ENCODE measurements around the gene TULP4. TPM values are rescaled to one million over a fixed set of nuclear protein-coding genes. Genes with fewer than 3 reads are reported as not detected.

TULP4 gene
- total RNA-seq, 1 experiment from 2014 or later = 82.0 TPM

DNA sequence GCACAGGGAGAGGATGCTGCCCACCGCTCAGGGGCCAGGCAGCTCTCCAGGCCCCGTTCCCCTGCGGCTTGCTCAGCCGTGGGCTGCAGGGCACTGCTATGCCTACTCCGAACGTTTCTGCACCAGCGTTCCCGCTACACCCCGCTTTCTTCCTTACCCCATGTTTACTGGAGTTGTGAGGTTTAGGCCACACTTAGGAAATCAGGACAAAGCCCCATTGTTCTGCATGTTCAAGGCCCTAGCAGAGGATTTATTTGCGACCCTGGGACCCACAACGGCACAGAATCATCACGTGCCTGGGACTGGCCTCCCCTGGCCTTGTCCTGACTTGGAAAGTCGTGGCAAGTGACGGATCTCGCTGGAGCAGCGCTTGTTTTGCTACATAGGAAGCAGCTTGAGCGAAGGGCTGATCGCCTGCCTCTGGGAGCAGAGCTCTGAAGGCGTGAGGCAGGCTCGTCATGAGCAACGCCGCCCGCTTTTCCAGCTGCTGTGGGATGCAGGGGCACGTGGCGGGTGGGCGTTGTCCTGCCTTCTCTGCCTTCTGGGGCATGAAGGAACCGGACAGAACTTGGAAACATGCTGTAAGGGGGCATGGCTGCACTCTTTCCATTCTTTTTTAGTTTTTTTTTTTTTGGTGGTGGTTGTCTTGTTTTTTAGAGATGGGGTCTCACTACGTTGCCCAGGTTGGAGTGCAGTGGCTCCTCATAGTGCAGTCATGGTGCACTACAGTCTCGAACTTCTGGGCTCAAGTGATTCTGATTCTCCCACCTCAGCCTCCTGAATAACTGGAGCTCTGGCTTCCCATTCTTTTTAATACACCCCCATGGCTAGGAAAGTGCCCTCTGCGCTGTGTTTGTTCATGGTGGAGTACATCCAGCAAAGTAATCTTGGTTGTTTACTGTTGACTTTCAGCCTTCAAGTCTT is 233.0 kb downstream of the TULP4 start:
- ChIA-PET POLR2A (ENCODE audit: low non-redundant PET) (no interaction called here), CTCF (no interaction called here)
- intact Hi-C loops (cut with micrococcal nuclease; ENCODE audit: unreplicated experiment) = no loop called here
- Histone ChIP-seq H3K4me1 (ENCODE audit: insufficient read depth, low read length, poor library complexity, severe bottlenecking) (no peaks in the 10 kb centered on the region), H3K36me3 (ENCODE audit: insufficient read depth, low read length, poor library complexity, severe bottlenecking) (no peaks in the 10 kb centered on the region), H3K4me3 (ENCODE audit: low read depth, low read length, poor library complexity, severe bottlenecking) (no peak overlapping the region), H3K27ac (ENCODE audit: low read depth, low read length, poor library complexity, severe bottlenecking) (no peak overlapping the region), H3K9me3 (ENCODE audit: low read depth, low read length, poor library complexity, severe bottlenecking) (no peaks in the 10 kb centered on the region), H3K27me3 (replicated peaks; ENCODE audit: insufficient read depth, low read depth, low read length, poor library complexity) (no peaks in the 10 kb centered on the region)
- BruUV-seq (replicated peaks) = no TSS peak
- TF ChIP-seq, protein P1, sequence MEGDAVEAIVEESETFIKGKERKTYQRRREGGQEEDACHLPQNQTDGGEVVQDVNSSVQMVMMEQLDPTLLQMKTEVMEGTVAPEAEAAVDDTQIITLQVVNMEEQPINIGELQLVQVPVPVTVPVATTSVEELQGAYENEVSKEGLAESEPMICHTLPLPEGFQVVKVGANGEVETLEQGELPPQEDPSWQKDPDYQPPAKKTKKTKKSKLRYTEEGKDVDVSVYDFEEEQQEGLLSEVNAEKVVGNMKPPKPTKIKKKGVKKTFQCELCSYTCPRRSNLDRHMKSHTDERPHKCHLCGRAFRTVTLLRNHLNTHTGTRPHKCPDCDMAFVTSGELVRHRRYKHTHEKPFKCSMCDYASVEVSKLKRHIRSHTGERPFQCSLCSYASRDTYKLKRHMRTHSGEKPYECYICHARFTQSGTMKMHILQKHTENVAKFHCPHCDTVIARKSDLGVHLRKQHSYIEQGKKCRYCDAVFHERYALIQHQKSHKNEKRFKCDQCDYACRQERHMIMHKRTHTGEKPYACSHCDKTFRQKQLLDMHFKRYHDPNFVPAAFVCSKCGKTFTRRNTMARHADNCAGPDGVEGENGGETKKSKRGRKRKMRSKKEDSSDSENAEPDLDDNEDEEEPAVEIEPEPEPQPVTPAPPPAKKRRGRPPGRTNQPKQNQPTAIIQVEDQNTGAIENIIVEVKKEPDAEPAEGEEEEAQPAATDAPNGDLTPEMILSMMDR (conservative IDR thresholded peaks at IDR 0.05; ENCODE audit: low read depth, low read length) = no peak
- no peak for TF ChIP-seq EZH2 (IDR thresholded peaks at IDR 0.05; ENCODE audit: borderline replicate concordance, low read depth, low read length, poor library complexity, severe bottlenecking)
- no peak for DNase-seq (ENCODE audit: low spot score)

DNA sequence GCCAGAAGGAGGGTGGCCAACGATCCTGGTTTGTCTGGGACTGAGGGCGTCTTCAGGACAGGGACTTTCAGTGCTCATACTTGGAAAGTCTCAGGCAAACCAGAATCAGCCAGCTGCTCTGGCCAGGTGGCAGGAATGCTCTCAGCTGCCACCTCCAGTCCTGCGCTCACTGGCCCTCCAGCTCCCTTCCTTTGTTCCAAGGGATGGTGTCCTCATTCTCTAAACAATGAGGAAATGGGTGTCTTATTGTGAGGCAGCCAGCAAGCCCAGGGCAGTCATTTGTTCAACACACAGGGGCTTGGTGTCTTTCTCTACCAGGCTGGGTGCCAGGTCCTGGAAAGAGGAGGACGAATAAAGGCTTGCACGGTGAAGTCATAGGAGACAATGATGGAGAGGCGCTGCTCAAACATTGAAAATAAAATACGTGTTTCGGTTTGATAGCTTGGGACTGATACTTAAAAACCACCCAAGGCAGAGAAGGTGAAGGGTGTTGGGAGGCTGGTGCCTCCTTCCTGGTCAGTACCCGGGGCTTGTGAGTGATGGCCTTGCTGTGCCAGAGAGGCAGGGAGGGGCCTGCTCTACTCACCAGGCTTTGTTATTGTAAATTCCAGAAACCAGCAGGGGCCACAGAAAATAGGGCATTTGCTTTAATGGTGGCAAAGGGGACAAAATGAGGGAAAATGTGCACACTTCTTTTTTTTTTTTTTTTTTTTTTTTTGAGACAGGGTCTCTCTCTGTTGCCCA is 236.3 kb downstream of the TULP4 start:
- Histone ChIP-seq H3K9me3 (ENCODE audit: low read depth, low read length, poor library complexity, severe bottlenecking) (no peaks in the 10 kb centered on the region), H3K27me3 (replicated peaks; ENCODE audit: insufficient read depth, low read depth, low read length, poor library complexity) (no peaks in the 10 kb centered on the region), H3K4me3 (ENCODE audit: low read depth, low read length, poor library complexity, severe bottlenecking) (no peak overlapping the region), H3K4me1 (ENCODE audit: insufficient read depth, low read length, poor library complexity, severe bottlenecking) (no peaks in the 10 kb centered on the region), H3K36me3 (ENCODE audit: insufficient read depth, low read length, poor library complexity, severe bottlenecking) (no peaks in the 10 kb centered on the region), H3K27ac (ENCODE audit: low read depth, low read length, poor library complexity, severe bottlenecking) (no peak overlapping the region)
- ChIA-PET POLR2A (ENCODE audit: low non-redundant PET) (no interaction called here), CTCF (interaction anchor here (1.0 kb wide), 1 partner anchor 9 kb away, joined by 3 read pairs; no protein-coding TSS in a partner anchor)
- DNase-seq (ENCODE audit: low spot score) = no peak
- no TSS peak for BruUV-seq (replicated peaks)
- intact Hi-C loops (cut with micrococcal nuclease; ENCODE audit: unreplicated experiment) = no loop called here
- no peak for TF ChIP-seq EZH2 (IDR thresholded peaks at IDR 0.05; ENCODE audit: borderline replicate concordance, low read depth, low read length, poor library complexity, severe bottlenecking)
- TF ChIP-seq, protein P1 (conservative IDR thresholded peaks at IDR 0.05; ENCODE audit: low read depth, low read length) = no peak

DNA sequence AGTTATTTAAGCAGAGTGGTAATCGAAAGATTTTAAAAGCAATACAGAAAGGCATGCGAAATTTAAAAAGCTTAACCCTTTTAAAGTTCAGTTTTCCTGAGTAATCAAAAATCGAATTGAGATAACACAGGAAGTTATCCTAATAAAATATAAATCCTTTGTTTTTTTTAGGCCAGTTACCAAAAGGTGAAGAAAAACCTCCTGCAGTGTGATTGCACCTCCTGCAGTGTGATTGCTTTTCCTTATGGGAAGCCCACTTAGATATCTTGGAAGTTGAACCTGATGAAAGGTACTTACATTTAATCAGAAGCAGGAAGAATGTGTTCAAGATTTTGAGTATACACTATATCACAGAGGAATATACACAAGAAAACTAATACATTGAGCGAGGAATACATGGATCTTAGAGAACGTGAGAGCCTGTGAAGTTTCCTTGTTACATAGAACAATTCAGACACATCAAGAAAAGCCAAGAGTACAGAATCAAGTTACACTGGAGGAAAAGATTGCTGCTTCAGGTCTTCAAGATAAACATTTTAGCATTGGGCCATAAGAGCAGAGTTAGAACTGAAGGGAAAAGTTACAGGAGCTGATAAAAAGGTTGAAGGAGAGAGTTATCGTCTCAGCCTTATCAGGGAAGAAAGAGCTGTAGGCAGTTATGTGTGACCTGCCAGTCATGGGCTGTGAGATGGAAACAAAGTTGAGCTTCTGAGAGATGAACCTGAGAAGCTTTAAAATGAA is 240.0 kb downstream of the TULP4 start:
- no peak for DNase-seq (ENCODE audit: low spot score)
- no peaks in the 10 kb centered on the region for H3K4me1 ChIP-seq (ENCODE audit: insufficient read depth, low read length, poor library complexity, severe bottlenecking)
- H3K9me3 ChIP-seq (ENCODE audit: low read depth, low read length, poor library complexity, severe bottlenecking) = no peaks in the 10 kb centered on the region
- ChIA-PET POLR2A (ENCODE audit: low non-redundant PET) (interaction anchor here (0.6 kb wide), 1 partner anchor 18 kb away, joined by 5 read pairs; no protein-coding TSS in a partner anchor), CTCF (no interaction called here)
- H3K27me3 ChIP-seq (replicated peaks; ENCODE audit: insufficient read depth, low read depth, low read length, poor library complexity) = no peaks in the 10 kb centered on the region
- intact Hi-C loops (cut with micrococcal nuclease; ENCODE audit: unreplicated experiment) = no loop called here
- TF ChIP-seq, protein P1 (conservative IDR thresholded peaks at IDR 0.05; ENCODE audit: low read depth, low read length) = no peak
- no peak for TF ChIP-seq EZH2 (IDR thresholded peaks at IDR 0.05; ENCODE audit: borderline replicate concordance, low read depth, low read length, poor library complexity, severe bottlenecking)
- H3K27ac ChIP-seq (ENCODE audit: low read depth, low read length, poor library complexity, severe bottlenecking) = no peak overlapping the region
- H3K36me3 ChIP-seq (ENCODE audit: insufficient read depth, low read length, poor library complexity, severe bottlenecking) = no peaks in the 10 kb centered on the region
- H3K4me3 ChIP-seq (ENCODE audit: low read depth, low read length, poor library complexity, severe bottlenecking) = no peak overlapping the region
- BruUV-seq (replicated peaks) = no TSS peak

Measured in A673 (cell line).